HepG2 (cell line): ENCODE data around the gene STKLD1. TPM values are rescaled to one million over a fixed set of nuclear protein-coding genes. Genes with fewer than 3 reads are reported as not detected.

ENCODE experiments used
- ARHGAP35 ChIP-seq: sonication (generic); formaldehyde crosslinking; IDR thresholded peaks from 2 replicates; pipeline ENCODE4 v1.9.0; 2022; ENCODE audit warnings: mild to moderate bottlenecking, inconsistent platforms, moderate library complexity, missing genetic modification reagents, borderline replicate concordance
- JUNB ChIP-seq: sonication (generic); formaldehyde crosslinking; IDR thresholded peaks from 2 replicates; pipeline ENCODE4 v1.8.0; 2022; ENCODE audit warnings: missing genetic modification reagents, mild to moderate bottlenecking, borderline replicate concordance
- KMT2B ChIP-seq: IDR thresholded peaks from 2 replicates; pipeline ENCODE4 v1.6.1; 2016; ENCODE audit warnings: missing genetic modification reagents, missing compliant biosample characterization
- MAF1 ChIP-seq: sonication (generic); formaldehyde crosslinking; IDR thresholded peaks from 2 replicates; pipeline ENCODE4 v1.5.0; 2020; ENCODE audit warnings: missing genetic modification reagents, borderline replicate concordance
- NFIB ChIP-seq: sonication (generic); formaldehyde crosslinking; IDR thresholded peaks from 2 replicates; pipeline ENCODE4 v1.9.0; 2021; ENCODE audit warnings: missing genetic modification reagents, mild to moderate bottlenecking, borderline replicate concordance
- NR2F6 ChIP-seq, 2 experiments: IDR thresholded peaks; 2 replicates each; pipeline ENCODE4 v1.6.1; 2016; ENCODE audit warnings: antibody characterized with exemption in 1 of 2, mild to moderate bottlenecking in 1 of 2
- SSRP1 ChIP-seq: IDR thresholded peaks from 2 replicates; pipeline ENCODE4 v1.6.1; 2016; ENCODE audit warnings: control low read depth
- ZBTB10 ChIP-seq: sonication (generic); formaldehyde crosslinking; IDR thresholded peaks from 2 replicates; pipeline ENCODE4 v1.4.0; 2020; ENCODE audit warnings: missing genetic modification reagents, borderline replicate concordance
- ZBTB21 ChIP-seq: sonication (generic); formaldehyde crosslinking; IDR thresholded peaks from 2 replicates; pipeline ENCODE4 v1.4.0; 2020; ENCODE audit warnings: missing genetic modification reagents
- ZFP37 ChIP-seq: sonication (generic); formaldehyde crosslinking; IDR thresholded peaks from 2 replicates; pipeline ENCODE4 v1.4.0; 2020; ENCODE audit warnings: missing genetic modification reagents, borderline replicate concordance
- ZNF20 ChIP-seq: sonication (generic); formaldehyde crosslinking; IDR thresholded peaks from 2 replicates; pipeline ENCODE4 v1.4.0; 2020; ENCODE audit warnings: mild to moderate bottlenecking, moderate library complexity, missing genetic modification reagents
- ZNF503 ChIP-seq: sonication (generic); formaldehyde crosslinking; IDR thresholded peaks from 2 replicates; pipeline ENCODE4 v1.4.0; 2020; ENCODE audit warnings: missing genetic modification reagents
- ZNF597 ChIP-seq: sonication (generic); formaldehyde crosslinking; IDR thresholded peaks from 2 replicates; pipeline ENCODE4 v1.5.0; 2020; ENCODE audit warnings: missing genetic modification reagents
- ZNF775 ChIP-seq: sonication (generic); formaldehyde crosslinking; IDR thresholded peaks from 2 replicates; pipeline ENCODE4 v1.4.0; 2020; ENCODE audit warnings: missing genetic modification reagents, mild to moderate bottlenecking, moderate library complexity, borderline replicate concordance
- ZNF850 ChIP-seq: sonication (generic); formaldehyde crosslinking; conservative IDR thresholded peaks from 2 replicates; pipeline ENCODE4 v1.9.0; 2021; ENCODE audit warnings: mild to moderate bottlenecking, missing genetic modification reagents
- ZSCAN20 ChIP-seq: sonication (generic); formaldehyde crosslinking; IDR thresholded peaks from 2 replicates; pipeline ENCODE4 v1.4.0; 2020; ENCODE audit warnings: missing genetic modification reagents, mild to moderate bottlenecking, borderline replicate concordance
- polyA plus RNA-seq, 8 experiments: library from polyadenylated mRNA; depleted of rRNA in 3 of 8; stranded (reverse) in 7 of 8; unstranded in 1 of 8; fragments of >200 nt; fragmentation: Illumina TruSeq in 4 of 8; extraction: Trizol in 4 of 8; gene quantifications; 2 replicates each; pipeline versions ENCODE4 v1.2.1 to v1.2.3, GENCODE V29; 2011 to 2016; ENCODE audit warnings: low read depth in 4 of 8, missing spikeins in 1 of 8, mixed read lengths in 1 of 8; ENCODE audit not compliant: insufficient read depth in 1 of 8
- total RNA-seq, 5 experiments: library from RNA; depleted of rRNA; stranded (reverse); fragments of >200 nt; fragmentation: Illumina TruSeq; extraction: Trizol; gene quantifications; 2 replicates each; pipeline ENCODE4 v1.2.3, GENCODE V29; 2016; ENCODE audit warnings: low read depth in 1 of 5
- TF ChIP-seq, protein P1 (sequence below), 2 experiments: sonication (generic) in 1 of 2; formaldehyde crosslinking in 1 of 2; IDR thresholded peaks; 2 replicates each; pipeline versions ENCODE4 v1.4.0 to v1.6.1; 2016 to 2020; ENCODE audit warnings: borderline replicate concordance in 1 of 2, low read depth in 1 of 2, mild to moderate bottlenecking in 1 of 2, missing genetic modification reagents in 1 of 2

STKLD1 gene
- total and polyA plus RNA-seq, 2 of the 13 experiments (the other 11 are each of a cell fraction or from before 2014, with no cell fraction given): 1.5 to 2.2 TPM

DNA sequence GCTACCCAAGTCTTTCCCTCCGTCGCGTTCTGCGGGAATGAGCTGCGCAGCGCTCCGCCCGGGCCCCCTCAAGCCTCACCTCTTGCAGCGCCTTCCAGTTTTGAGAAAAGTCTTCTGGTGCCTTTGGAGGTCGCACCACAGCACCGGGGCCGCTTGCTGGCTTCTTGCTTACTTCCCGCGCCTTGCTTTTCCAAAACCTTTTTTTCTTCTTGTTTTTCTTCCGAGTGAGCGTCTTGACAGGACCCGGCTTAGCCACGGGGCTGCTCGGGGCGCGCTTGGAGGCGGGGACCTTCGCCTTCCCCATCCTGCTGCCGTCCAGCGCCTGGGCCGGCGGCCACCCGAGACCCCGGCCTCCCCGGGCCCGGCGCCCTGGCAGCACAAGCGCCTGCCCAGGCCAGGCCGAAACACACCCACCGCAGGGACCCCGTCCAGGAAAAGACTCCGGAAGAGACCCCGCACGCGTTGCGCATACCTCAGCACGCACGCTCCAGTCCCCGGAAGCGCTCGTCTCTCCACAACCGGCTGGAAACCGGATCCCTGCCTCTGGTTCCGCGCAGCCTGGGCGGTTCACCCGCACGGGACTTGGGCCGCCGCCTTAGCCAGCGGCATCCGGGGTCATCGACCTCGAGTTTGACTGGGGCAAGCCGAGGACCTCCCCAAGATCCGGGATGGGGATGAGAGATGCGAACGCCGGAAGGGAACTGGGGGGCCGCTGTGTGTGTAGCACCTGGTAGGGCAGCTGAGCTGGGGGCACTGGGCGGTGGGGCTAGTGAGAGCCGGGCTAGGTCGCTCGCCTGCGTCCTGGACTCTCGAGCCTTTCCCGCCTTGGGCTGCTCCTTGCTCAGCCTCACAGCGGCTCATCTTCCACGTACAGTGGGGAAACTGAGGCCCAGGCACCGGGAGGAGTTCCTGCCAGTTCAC, 41.6 kb downstream of the STKLD1 start, which contains the start of gene REXO4 (continued):
- TF ChIP-seq NR2F6 (IDR thresholded peaks at IDR 0.05) (peak; percentile 83; the same call in 1 of the 2 replicates), NR2F6 (CRISPR knock-in tag; IDR thresholded peaks at IDR 0.05) (peak; percentile 93), NFIB (CRISPR knock-in tag) (no peak), ZNF503 (CRISPR knock-in tag) (peak; percentile 81; the same call in 1 of the 2 replicates), ZNF597 (no peak), ZBTB21 (CRISPR knock-in tag) (no peak), ZNF850 (peak; percentile 70; the same call in 1 of the 2 replicates), ZSCAN20 (CRISPR knock-in tag) (peak; percentile 62; the same call in 1 of the 2 replicates), KMT2B (CRISPR knock-in tag) (peak; percentile 81), ZNF20 (CRISPR knock-in tag) (no peak), ZBTB10 (CRISPR knock-in tag) (peak; percentile 31; the same call in 1 of the 2 replicates), ZNF775 (no peak), SSRP1 (CRISPR knock-in tag) (no peak), ZFP37 (no peak), JUNB (CRISPR knock-in tag) (peak; percentile 56; the same call in 1 of the 2 replicates), MAF1 (CRISPR knock-in tag) (peak; percentile 64; the same call in 1 of the 2 replicates), ARHGAP35 (peak; percentile 60; the same call in 1 of the 2 replicates)
- TF ChIP-seq, protein P1, sequence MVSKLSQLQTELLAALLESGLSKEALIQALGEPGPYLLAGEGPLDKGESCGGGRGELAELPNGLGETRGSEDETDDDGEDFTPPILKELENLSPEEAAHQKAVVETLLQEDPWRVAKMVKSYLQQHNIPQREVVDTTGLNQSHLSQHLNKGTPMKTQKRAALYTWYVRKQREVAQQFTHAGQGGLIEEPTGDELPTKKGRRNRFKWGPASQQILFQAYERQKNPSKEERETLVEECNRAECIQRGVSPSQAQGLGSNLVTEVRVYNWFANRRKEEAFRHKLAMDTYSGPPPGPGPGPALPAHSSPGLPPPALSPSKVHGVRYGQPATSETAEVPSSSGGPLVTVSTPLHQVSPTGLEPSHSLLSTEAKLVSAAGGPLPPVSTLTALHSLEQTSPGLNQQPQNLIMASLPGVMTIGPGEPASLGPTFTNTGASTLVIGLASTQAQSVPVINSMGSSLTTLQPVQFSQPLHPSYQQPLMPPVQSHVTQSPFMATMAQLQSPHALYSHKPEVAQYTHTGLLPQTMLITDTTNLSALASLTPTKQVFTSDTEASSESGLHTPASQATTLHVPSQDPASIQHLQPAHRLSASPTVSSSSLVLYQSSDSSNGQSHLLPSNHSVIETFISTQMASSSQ (IDR thresholded peaks at IDR 0.05; ENCODE audit: low read depth): 0 out of 2 replicates have a peak, but pooled peaks have one; percentile 17
- TF ChIP-seq, protein P1 (CRISPR knock-in tag; IDR thresholded peaks at IDR 0.05; ENCODE audit: borderline replicate concordance): peak; percentile 80; the same call in 1 of the 2 replicates
